Globus pallidus (tissue), 1 donor: ENCODE data around the gene EIPR1.

ENCODE experiments used
- DNase-seq: peaks from one replicate; pipeline ENCODE4 v3.0.0-alpha.2; 2015; ENCODE audit warnings: low spot score

Gene EIPR1

DNA sequence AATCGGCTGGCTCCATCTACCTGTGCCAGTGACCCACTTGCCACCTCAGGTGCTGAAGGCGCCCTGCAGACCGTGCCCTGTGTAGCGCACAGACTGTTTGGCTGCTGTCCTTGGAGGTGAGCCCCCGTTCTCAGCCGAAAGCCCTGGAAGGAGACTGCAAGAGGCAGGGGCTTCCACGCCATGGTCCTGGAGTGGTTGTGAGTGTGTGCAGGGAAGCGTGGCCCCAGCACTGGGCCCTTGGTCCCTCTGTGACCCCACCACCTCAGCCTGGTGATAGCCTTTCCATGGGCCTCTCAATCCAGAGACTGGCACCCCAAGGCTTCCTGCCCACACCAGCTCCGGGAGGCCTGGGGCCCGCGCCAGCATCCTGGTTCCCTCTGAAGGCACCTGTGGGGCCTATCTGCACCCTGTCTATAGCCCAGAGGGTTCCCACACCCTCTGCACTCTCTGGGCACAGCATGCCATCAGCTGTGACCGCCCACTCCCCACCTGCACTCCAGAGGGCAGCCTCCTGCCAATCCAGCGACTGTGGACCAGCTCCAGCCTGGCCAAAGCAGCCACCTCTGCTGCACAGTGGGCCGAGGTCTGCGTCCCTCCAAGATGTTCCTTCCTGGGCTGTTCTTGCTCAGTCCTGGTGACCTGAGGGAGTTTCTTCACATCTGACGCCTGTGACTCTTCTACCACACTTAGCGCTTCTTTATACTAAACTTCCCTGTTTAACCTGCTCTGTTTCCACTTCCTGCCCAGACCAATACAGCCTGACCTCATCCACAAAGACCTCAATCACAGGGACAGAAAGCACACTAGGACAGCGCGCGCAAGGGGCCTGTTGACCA is 109.5 kb downstream of the EIPR1 start:
- DNase-seq: no peak

DNA sequence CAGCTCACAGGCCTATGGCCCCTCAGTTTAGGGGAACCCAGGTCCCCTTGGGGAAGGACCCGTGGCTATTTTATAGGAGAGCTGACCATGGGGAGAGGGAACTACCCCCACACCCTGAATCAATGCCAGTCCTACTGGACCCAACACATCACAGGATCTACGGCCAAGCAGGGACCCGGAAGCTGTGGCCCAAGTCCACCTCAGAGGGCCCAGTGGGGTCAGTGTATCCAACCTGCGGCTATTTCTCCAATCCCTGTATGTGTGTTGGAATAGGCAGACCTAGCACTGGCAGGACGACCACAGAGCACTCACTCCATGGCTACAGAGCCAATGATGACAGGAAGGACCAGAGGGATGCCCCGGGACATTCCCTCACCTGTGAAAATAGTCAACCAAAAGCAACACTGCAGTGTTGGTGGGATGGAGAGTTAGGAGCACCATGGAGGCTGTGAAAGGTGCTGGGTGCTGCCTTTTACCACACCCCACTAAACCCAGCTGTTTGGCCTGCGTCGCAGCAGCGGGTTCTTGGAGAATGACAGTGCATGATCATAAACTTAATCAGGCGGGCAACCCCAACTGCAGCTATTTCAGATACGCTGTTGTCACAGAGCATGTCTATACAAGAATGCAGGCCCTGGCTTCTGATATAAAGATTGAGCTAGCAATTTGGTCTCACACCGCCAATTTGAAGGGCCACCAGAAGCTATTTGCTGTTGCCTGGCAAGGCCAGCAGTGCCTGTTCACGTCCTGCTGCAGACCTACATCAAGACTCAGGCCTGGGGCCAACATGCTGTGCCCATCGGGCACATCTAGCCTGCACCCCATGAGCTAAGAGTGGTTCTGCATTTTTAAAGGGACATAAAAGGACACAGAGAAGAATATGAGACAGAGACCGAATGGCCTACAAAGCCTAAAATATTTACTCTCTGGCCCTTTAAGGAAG is 110.4 kb downstream of the EIPR1 start:
- DNase-seq: no peak

DNA sequence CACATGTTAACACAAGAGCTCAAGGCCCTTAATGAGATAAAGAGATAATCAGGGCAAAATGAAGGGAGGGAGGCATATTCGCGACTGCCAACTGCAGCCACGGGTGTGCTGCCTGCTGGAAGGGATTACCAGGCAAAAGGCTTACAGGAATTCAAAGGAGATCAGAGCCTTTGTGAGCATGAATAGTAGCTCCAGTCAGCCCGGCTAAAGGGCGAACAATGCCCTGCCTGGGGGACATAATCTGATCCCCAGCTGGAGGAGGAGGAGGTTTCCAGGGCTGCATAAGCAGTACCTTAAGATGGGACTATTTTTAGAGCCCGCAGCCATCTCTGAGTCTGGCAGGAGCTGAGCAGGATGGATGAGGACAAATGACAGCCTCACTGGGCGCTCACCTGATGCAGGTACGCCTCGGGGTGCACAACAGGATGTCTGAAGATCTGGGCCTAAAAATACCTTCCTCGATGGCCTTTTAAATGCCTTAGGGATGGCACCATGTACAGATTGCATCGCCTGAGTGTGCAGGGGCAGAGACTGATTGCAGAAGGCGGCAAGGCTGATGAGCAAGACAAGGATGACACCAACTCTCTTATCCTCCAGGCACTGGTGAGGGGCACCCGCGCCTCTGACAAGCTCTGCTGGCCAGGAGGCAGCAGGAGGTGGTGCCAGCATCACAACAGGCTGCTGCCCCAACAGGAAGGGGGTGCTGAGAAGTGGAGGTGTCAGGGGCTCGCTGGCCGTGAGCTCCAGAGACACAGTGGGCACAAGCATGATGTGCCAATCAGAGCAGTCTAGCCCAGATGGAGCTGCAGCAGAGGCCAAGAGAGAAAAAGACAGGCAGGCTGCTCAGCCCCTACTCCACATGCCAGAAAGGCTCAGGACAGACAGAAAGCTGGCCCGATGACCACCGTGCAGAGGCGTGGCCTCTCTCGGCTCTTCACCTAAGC is 111.4 kb downstream of the EIPR1 start:
- DNase-seq: no peak

DNA sequence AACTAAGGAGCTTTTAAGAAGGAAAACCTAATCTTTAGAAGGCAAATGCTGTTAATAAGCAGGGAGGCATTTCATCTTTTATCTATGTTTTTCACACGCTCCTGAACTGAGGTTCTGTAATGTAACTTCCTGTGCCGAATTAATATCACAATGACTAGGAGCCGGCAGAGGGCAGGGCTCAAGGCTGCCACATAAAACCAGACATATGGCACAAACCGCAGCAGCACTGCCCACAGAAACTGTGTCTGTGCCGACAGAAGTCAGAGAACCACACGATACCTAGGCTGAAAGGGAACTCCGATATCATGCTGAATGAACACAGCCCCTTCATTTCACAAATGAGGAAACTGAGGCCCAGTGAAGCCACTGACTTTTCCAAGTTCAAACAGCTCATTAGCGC is 112.1 kb downstream of the EIPR1 start:
- no peak for DNase-seq

DNA sequence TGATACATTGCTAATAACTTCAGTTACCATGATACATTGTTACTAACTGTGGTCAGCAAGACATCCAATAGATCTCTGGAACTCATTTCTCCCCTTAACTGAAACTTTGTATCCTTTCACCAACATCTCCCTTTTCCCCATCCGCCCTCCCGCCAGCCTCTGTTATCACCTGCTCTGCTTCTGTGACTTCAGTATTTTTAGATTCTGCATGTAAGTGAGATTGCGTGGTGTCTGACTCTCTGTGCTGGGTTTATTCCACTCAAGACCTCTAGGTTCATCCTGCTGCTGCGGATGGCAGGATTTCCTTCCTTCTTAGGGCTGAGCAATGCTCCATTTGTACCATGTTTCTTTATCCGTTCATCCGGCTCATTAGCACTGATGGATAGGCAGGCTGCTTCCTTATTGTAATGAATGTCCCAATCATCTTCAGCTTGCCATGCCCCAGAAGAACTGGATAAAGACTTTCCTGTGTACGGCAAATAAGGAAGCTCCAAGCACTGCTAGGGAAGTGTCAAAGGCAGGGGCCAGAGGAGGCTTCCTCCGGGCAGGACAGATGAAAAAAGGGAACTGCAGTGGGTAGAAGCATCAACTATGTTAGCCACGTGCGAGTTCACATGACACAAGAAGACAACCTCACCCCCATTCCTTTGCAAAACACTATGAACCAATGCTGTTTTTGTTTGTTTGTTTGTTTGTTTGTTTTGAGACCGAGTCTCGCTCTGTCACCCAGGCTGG is 113.4 kb downstream of the EIPR1 start:
- no peak for DNase-seq

DNA sequence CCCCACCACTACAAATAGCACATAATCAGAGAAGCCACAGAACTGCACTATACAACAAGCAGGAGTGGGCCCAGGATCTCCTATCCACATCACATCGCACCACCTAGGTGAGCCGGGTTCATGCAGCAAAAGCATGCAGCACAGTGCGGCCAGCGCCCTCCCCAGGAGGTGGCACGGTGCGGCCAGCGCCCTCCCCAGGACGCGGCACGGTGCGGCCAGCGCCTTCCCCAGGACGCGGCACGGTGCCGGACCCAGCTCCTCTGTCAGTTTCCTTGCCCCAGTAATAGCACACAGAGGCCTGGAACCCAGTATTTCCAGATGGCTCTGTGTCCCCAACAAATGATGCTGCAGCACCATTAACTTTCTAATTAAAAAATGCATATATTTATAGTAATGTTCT is 114.1 kb downstream of the EIPR1 start:
- DNase-seq: no peak

DNA sequence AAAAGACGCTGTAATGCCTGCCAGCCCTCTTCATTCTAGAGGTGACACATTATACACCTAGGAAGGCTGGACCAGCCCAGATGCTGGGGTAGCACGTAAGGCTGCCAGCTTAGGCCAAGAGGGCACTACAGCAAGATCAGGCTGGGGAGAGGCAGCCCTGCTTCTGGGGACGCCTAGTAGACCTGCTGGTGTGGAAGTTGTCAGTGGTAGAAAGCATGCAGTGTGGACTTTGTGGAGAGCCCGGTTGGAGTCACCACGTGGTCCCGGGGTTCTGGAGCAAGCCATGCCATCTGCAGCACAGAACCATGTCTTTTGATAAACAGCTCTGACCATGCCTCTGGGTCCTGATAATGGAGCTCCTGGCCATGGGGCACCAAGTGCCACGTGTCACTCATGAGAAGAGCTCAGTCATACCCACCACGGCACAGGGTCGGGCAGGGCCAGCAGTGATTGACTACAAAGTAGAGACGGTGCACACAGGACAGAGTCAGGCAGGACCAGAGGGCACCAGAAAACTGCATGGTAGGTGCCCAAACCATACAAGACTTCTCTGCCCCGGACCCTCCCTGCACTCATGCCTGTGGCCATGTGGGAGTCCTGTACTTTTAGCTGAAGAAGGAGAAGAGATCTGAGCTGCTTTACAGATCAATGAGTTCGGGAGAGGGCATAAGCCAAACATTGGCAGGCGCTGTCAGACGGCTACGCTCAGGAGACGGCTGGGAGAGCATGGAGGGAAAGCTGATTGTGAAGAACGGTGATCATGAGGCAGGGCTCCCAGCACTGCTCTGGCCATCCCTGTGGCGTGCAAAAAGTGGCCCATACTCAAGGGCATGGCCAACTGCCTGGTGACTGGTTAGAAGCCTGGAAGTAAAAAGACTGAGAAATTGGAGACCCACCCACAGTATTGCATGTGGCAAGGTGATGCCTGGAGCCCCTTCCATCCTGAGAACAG is 114.9 kb downstream of the EIPR1 start:
- DNase-seq: no peak

DNA sequence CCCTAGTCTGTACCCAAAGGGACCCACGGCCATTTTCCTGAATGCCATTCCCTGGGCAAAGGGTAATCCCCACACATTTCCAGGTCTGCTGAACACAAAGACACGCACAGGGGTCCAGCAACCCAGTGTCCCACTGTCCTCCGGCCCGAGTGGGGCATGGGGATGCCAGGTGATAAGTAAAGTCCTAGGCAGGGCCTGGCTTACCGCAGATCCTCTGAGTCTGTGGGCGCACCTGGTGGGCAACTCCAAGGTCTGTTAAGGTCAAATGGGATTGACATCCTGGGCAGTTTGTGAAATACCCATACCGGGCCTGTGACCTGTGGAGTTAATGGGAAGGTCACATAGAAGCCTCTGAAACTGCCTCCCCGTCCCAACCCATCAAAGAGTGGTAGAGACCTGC is 116.1 kb downstream of the EIPR1 start:
- DNase-seq: no peak

DNA sequence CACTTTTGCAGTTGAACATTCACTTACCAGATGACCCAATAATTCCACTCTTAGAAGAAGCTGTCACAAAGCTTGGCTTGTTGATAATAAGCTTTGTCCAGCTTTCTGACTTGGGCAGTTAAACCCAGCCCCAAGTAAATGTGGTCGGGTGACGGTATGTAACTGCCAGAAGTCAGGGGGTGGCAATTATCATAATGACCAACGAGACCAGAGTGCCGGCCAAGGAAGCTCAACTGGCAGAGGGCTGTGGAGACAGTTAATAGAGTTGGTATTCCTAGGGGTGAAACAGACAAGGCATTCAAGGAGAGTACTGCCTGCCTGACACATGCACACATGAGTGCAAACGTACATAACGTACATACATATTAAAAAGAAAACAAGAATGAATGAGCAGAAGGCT is 116.7 kb downstream of the EIPR1 start:
- no peak for DNase-seq

DNA sequence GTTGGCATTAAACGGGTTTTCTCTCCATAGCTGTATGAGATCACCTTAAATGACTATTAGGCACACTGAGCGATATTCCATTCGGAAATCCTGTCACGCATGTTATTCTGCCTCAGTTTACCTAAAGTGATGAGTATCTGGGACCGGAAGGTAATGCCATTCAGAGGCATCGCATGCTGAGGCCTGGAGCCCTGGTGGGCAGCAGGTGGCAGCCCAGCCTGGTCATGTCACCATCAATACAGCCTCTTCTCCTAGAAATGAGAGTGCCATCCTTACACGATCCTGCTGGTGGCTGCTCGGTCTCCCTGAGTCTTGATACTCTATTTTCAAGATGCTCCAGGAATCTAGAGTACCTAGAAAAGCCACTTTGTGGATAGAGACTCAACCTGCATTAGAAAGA is 119.8 kb downstream of the EIPR1 start:
- DNase-seq: no peak

DNA sequence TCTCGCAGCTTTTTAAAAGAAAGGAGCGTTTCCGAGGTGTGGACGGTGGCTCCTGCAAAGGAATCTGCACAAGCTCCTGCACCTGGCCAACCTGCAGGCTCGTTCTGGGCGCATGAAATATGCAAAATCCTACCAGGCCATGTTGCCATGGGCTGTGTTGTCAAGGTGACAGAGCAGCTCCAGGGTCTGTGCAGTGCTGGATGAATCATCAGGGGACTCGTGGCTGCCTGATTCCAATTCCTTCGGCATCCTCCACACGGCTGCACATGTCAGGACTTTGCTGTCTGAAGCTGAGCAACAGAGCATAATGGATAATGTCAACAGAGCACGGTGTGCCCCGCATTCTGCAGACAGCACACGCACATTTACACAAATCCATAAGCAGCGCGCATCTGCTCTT is 120.5 kb downstream of the EIPR1 start:
- DNase-seq: no peak

DNA sequence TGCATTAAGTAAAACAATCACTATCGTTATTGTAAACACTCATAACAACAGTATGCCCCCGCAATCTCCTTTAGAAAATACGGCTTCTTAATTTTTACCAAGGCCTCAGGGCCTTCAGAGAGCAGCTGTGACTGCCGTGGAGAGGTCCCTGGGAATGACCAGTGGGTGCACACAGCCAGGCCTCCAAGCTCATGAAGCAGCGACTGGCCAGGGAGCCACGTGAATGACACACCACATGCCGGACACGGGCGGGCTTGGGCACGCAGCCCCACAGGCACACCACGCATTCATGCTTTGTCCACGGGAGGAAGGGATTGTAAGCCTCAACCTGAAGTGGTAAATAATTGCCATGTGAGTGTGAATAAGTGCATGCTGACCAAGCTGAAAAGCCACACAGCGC is 121.0 kb downstream of the EIPR1 start:
- no peak for DNase-seq

DNA sequence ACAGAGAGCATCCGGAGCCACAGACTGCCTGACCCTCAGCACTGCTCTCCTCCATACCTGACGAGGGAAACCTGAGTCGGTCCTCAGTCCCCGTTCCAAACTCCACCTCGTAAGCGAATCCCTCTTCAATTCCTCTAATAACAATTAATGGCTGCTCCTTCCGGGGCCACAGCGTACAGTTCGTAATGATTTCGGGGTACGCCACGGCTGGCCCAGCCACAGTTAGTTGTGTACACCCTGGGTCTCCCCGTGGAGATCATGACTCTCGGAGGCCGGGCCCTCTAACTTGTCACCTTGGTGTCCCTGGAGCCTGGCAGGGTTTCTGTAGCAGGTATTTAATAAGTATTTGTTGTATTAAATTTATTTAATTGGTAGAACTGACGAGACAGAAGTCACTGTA is 121.5 kb downstream of the EIPR1 start:
- DNase-seq: no peak

DNA sequence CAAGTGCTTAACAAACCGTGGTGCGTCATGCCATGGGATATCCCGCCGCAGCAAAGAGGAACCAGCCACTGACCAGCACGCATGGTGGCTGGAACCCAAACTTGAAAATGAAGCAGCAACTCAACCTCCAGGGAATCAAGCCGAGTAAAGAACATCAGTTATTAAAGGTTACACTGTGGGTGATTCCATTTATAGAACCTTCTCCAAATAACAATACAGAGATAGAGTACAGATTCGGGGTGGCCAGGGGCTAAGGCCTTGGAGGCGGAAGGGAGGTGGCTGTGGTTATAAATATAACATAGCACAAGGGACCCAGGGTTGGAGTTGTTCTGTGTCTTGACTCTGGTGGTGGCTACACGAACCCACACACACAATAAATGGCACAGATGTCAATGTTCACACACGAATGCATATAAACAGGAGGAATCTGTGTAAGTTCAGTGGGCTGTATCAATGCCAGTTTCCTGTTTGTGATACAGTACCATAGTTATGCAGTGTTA is 123.1 kb downstream of the EIPR1 start:
- DNase-seq: no peak

DNA sequence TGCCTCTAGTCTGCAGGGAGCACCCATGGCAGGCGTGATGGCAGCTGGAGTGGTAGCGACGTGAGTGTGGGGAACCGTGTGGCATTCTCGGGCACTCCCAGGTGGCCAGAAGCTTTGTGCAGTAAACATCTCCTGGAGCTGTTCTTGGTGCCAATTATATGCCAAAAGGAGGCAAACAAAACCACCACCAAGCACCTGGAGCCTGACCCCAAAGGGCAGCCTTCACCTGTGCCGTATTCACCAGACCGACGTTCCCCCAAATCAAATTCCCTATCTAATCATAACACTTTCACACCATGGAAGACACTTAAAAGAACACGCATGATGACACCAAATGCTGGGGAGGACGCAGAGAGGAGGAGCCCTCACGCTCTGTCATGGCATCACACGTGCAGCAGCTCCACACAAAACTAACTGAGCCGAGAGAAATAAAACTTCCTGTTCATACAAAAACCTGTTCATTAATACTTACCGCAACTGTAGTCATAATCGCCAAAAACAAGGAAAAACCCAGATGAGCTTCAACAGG is 123.6 kb downstream of the EIPR1 start:
- no peak for DNase-seq

DNA sequence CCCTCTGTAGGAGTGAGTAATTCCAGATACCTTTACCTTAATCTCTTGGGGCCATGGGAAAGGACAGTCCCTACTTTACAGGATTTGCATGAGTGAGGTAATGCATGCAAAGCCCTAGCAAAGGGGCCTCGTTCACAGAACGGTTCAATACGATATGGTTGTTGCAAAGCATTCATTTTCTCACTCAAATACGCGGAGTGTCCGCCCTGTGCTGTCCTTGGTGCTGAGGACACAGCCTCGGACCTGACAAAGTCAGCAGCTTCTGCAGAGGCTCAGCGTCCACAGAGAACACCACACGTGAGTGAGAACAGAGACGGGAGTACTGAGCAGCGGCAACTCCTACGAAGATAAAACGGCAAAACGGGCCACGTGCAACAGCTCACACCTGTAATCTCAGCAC is 125.7 kb downstream of the EIPR1 start:
- no peak for DNase-seq

DNA sequence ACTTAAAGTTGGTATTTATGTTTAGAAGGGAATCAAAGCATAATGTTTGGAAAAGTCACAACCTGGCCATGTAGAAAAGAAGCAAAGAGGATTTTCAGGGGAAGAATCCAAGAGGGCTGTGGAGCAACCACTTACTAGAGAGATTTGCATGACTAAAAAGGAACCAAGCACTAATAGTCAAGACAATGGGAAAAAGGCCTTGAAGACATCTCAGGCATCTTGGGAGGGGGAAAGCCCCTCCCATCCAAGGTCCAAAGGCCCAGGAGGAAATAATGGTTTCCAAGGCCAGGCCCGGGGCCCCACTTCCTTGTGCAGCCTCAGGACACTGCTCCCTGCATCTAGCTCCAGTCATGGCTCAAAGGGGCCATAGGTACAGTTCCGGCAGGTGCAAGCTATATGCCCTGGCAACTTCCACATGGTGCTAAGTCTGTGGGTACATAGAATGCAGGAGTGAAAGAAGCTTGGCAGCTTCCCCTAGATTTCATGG is 128.1 kb downstream of the EIPR1 start:
- DNase-seq: no peak

DNA sequence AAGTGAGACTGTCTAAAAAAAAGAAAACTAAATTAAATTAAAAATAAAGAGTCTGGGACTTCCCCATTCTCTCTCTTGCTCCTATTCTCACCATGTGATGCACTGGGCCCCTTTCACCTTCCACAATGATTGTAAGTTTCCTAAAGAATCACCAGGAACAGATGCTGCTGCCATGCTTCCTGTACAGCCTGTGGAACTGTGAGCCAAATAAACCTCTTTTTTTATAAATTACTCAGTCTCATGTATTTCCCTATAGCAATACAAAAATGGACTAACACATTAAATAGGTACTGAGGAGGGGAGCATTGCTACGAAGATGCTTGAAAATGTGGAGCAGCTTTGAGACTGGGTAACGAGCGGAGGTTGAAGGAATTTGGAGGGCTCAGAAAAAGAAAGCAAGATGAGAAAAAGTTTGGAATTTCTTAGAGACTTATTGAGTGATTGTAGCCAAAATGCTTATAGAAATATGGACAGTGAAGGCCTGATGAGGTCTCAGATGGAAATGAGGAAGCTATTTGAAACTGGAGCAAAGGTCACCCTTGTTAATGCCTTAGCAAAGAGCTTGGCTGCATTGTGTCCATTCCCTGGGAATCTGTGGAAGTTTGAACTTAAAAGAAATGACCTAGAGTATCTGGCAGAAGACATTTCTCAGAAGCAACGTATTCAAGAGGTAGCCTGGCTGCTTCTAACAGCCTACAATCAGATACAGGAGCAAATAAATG is 128.7 kb downstream of the EIPR1 start:
- DNase-seq: no peak
